HG02763 (cell line): ENCODE data around the gene ASB3.
"Not testable (repeated sequence)": the region's sequence is repeated elsewhere in the genome, so short reads cannot be mapped to it uniquely, and the experiment has no call there.

Experiments
- ATAC-seq: cut with Tn5 transposase; IDR thresholded peaks from one replicate; pipeline ENCODE4 v1.9.1; 2021; ENCODE audit warnings: mild to moderate bottlenecking, moderate library complexity; ENCODE audit not compliant: unreplicated experiment

ASB3 gene

GRCh38 chr2:53744395-53745065, 42.2 kb downstream of the ASB3 start:
- no peak for ATAC-seq

GRCh38 chr2:53740170-53740569, 46.6 kb downstream of the ASB3 start:
- ATAC-seq = no peak

GRCh38 chr2:53739032-53739431, 47.7 kb downstream of the ASB3 start:
- no peak for ATAC-seq

GRCh38 chr2:53737091-53737490, 49.7 kb downstream of the ASB3 start:
- ATAC-seq = no peak

- no peak for ATAC-seq
Measured at GRCh38 chr2:53729143-53729762, 57.5 kb downstream of the ASB3 start.

GRCh38 chr2:53727921-53728320, 58.8 kb downstream of the ASB3 start:
- no peak for ATAC-seq

GRCh38 chr2:53725662-53726061, 61.1 kb downstream of the ASB3 start:
- ATAC-seq = no peak

GRCh38 chr2:53724536-53724935, 62.2 kb downstream of the ASB3 start:
- ATAC-seq = no peak

GRCh38 chr2:53720944-53721343, 65.8 kb downstream of the ASB3 start:
- ATAC-seq = not testable (repeated sequence)

GRCh38 chr2:53715568-53715967, 71.2 kb downstream of the ASB3 start:
- ATAC-seq = no peak

GRCh38 chr2:53711271-53711780, 75.4 kb downstream of the ASB3 start:
- ATAC-seq = no peak

- ATAC-seq = no peak
Measured at GRCh38 chr2:53708988-53709387, 77.8 kb downstream of the ASB3 start.

GRCh38 chr2:53701221-53701620, 85.5 kb downstream of the ASB3 start:
- no peak for ATAC-seq

- no peak for ATAC-seq
Measured at GRCh38 chr2:53697686-53698085, 89.1 kb downstream of the ASB3 start.

- no peak for ATAC-seq
Measured at GRCh38 chr2:53697092-53697491, 89.7 kb downstream of the ASB3 start.

GRCh38 chr2:53695575-53695974, 91.2 kb downstream of the ASB3 start:
- ATAC-seq = no peak

GRCh38 chr2:53694096-53694771, 92.5 kb downstream of the ASB3 start:
- ATAC-seq = no peak

- ATAC-seq = no peak
Measured at GRCh38 chr2:53690876-53691275, 95.9 kb downstream of the ASB3 start.

GRCh38 chr2:53672881-53673522, 113.8 kb downstream of the ASB3 start:
- no peak for ATAC-seq

GRCh38 chr2:53670331-53670730, 116.4 kb downstream of the ASB3 start:
- no peak for ATAC-seq

GRCh38 chr2:53668624-53669026, 118.1 kb downstream of the ASB3 start:
- no peak for ATAC-seq
